Measurements from ENCODE around the gene GARIN5B. TPM values are rescaled to one million over a fixed set of nuclear protein-coding genes. Genes with fewer than 3 reads are reported as not detected.

GARIN5B gene
- total RNA-seq, 1 donor from 2014 or later = not detected

GRCh38 chr19:55385724-55386492, 22.8 kb upstream of the GARIN5B start, which contains the start of gene RPL28:
TSS of gene RPL28 (plus strand) at chr19:55385932. CDS start at chr19:55386358, 426 bp downstream.
- peaks cover 8% of the 10 kb centered on the region for H3K27me3 Mint-ChIP-seq
- peaks cover 8% of the 10 kb centered on the region for H3K36me3 Mint-ChIP-seq (ENCODE audit: insufficient read depth)
- H3K4me1 Mint-ChIP-seq (ENCODE audit: low read depth) = peaks cover 26% of the 10 kb centered on the region

DNA sequence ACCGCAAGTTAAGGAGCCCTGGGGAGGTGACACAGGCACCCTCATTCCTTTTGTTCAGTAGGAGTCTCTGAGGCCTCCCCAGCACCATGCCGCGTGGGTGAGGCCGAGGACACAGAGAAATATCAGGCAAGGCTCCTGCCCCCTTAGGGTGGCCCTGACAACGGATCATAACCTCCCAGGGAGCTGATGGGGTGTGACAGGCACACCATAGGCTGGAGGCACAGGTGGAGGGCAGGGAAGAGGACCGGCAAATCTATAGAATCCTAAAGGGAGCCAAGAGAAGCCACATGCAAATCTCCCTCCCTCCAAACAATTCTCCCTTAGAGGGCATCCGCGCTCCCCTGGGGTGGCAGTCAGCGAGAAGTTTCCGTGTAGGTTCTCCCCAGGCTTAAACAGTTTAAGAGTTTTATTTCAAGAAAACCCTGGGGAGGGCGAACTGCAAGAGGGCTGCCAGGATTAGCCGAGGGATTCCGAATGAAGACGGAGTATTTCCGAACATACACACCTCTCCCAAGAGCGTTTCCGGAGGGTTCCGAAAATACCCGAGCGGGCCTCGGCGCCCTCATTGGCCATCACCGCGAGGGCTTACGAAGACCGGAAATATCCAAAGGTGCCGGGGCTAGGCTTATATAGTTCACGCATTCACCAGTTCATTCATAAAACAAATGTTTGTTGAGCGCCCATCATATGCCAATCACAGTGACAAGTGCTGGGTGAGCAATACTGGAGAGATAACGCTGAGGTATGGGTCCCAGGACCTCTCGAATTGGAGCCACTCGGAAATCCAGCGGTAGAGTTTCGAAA, 22.1 kb upstream of the GARIN5B start:
- DNase-seq (ENCODE audit: low spot score, unreplicated experiment) = peak; percentile 90
- H3K9me3 Mint-ChIP-seq (ENCODE audit: low read depth) = no peaks in the 10 kb centered on the region
- H3K36me3 Mint-ChIP-seq (ENCODE audit: insufficient read depth) = peaks cover 8% of the 10 kb centered on the region
- peak overlapping the region; percentile 97 for H3K27ac Mint-ChIP-seq
- TF ChIP-seq, protein P1, sequence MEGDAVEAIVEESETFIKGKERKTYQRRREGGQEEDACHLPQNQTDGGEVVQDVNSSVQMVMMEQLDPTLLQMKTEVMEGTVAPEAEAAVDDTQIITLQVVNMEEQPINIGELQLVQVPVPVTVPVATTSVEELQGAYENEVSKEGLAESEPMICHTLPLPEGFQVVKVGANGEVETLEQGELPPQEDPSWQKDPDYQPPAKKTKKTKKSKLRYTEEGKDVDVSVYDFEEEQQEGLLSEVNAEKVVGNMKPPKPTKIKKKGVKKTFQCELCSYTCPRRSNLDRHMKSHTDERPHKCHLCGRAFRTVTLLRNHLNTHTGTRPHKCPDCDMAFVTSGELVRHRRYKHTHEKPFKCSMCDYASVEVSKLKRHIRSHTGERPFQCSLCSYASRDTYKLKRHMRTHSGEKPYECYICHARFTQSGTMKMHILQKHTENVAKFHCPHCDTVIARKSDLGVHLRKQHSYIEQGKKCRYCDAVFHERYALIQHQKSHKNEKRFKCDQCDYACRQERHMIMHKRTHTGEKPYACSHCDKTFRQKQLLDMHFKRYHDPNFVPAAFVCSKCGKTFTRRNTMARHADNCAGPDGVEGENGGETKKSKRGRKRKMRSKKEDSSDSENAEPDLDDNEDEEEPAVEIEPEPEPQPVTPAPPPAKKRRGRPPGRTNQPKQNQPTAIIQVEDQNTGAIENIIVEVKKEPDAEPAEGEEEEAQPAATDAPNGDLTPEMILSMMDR (IDR thresholded peaks at IDR 0.05; ENCODE audit: unreplicated experiment) = no peak
- H3K27me3 Mint-ChIP-seq = peaks cover 8% of the 10 kb centered on the region
- peaks cover 26% of the 10 kb centered on the region for H3K4me1 Mint-ChIP-seq (ENCODE audit: low read depth)
- H3K4me3 Mint-ChIP-seq (ENCODE audit: low read depth) = peak overlapping the region; percentile 99

More at GRCh38 chr19:55385724-55386492, 22.8 kb upstream of the GARIN5B start, which contains the start of gene RPL28:
- H3K27ac Mint-ChIP-seq = peak within 1 kb of the TSS; percentile 97
- TF ChIP-seq, protein P1 (IDR thresholded peaks at IDR 0.05; ENCODE audit: unreplicated experiment) = no peak
- DNase-seq (ENCODE audit: low spot score, unreplicated experiment) = peak; percentile 98
- no peaks in the 10 kb centered on the region for H3K9me3 Mint-ChIP-seq (ENCODE audit: low read depth)
- H3K4me3 Mint-ChIP-seq (ENCODE audit: low read depth) = peak within 1 kb of the TSS; percentile 99

DNA sequence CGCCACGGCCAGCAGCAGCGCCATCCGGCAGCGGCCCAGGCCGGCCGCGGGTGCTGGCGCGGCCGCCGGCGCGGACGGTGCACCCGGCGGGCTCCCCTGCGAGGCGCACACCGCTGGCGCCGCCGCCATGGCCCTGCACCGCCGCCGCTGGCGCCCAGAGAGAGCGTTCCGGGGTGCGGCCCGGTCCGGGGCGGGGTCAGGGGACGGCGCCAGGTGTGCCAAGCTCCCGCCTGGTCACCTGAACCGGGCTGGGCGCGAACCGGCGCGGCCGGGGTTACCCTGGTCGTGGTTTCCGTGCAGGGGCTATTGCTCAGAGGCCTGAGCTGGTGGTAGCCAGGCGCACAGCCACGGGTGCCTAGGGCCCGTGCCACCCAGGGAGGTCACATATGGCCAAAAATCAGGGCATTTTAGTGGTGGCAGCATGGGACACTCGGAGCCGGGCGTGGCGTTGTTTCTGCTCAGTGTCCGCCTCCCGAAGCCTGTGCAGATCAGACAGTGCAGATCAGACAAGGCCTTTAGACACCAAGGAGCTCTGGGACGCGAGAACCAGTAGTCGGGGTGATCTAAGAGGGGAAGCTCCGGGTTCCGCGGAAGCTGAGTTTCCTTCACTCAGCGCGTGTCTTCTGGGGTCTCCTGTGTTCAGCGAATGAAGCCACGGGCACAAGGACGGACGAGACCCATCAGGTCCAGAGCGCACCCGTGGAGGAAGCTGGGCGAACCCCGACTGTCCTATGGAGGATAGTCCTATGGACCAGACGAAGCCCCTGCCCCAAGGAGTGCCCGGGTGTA, 21.3 kb upstream of the GARIN5B start, which contains the start of gene TMEM238:
TSS of gene TMEM238 (minus strand) at position 162 of the 789 bp plus-strand sequence. CDS start at position 129, 33 bp downstream.
- peaks cover 6% of the 10 kb centered on the region for H3K36me3 Mint-ChIP-seq (ENCODE audit: insufficient read depth)
- peaks cover 11% of the 10 kb centered on the region for H3K27me3 Mint-ChIP-seq
- peak within 1 kb of the TSS; percentile 97 for H3K27ac Mint-ChIP-seq
- peaks cover 24% of the 10 kb centered on the region for H3K4me1 Mint-ChIP-seq (ENCODE audit: low read depth)
- H3K9me3 Mint-ChIP-seq (ENCODE audit: low read depth) = no peaks in the 10 kb centered on the region
- peak within 1 kb of the TSS; percentile 99 for H3K4me3 Mint-ChIP-seq (ENCODE audit: low read depth)
- TF ChIP-seq, protein P1 (IDR thresholded peaks at IDR 0.05; ENCODE audit: unreplicated experiment) = peak; percentile 3
- no peak for DNase-seq (ENCODE audit: low spot score, unreplicated experiment)

GRCh38 chr19:55383279-55384130, 20.4 kb upstream of the GARIN5B start:
- peak overlapping the region; percentile 76 for H3K4me3 Mint-ChIP-seq (ENCODE audit: low read depth)
- H3K27ac Mint-ChIP-seq = peak overlapping the region; percentile 93
- H3K36me3 Mint-ChIP-seq (ENCODE audit: insufficient read depth) = peaks cover 5% of the 10 kb centered on the region
- TF ChIP-seq, protein P1 (IDR thresholded peaks at IDR 0.05; ENCODE audit: unreplicated experiment) = peak; percentile 18
- peaks cover 17% of the 10 kb centered on the region for H3K27me3 Mint-ChIP-seq
- no peaks in the 10 kb centered on the region for H3K9me3 Mint-ChIP-seq (ENCODE audit: low read depth)
- peak; percentile 62 for DNase-seq (ENCODE audit: low spot score, unreplicated experiment)
- H3K4me1 Mint-ChIP-seq (ENCODE audit: low read depth) = peaks cover 23% of the 10 kb centered on the region

Data from progenitor cell of endocrine pancreas (in vitro differentiated cells).